Forelimb muscle (tissue), 1 donor: ENCODE results near the gene CLASRP. TPM values are rescaled to one million over a fixed set of nuclear protein-coding genes. Genes with fewer than 3 reads are reported as not detected.

Experiments used
- DNase-seq: peaks from one replicate; pipeline ENCODE4 v3.0.0-alpha.2; 2013; ENCODE audit warnings: low read depth
- polyA plus RNA-seq: library from polyadenylated mRNA; unstranded; fragments of 120-200 nt; gene quantifications from one replicate; pipeline ENCODE4 v1.2.1, GENCODE V29; 2013; ENCODE audit not compliant: insufficient read length

Gene CLASRP
- polyA plus RNA-seq, 1 donor, result 48.8 TPM

DNA sequence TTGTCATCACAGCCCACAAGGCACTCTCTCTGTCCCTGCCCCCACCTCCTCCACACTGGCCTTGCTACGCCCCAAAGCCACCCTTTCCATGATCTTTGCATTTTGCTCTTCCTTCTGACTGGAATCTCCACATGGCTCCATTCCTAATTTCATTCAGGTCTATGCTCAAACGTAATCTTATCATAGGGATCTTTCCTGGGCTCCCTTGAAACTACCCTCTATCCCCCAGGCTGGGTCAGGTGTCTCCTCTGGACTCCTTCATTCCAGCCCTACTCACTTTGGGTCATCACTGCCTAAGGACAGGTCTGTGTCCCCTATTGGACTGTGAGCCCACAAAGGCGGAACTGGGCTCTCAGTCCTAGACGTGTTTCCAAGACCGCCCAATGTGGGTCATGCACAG is 43.3 kb downstream of the CLASRP start:
- no peak for DNase-seq

DNA sequence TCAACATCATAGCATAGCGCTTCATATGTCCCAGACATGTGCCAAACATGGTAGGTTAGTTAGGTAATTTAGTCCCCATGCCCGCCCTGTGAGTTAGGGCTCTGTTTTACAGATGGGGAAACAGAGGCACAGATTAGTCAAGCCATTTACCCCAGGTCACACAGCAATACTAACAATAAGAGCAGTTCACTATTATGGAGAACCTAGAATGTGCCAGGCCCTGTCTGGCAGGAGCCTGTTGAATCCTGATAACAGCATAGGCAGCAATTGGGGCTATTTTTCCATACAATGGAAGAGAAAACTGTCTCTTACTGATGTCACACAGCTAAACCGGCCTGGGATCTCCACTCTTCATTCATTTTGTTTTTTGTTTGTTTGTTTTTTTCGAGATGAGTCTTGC is 47.6 kb downstream of the CLASRP start:
- no peak for DNase-seq

DNA sequence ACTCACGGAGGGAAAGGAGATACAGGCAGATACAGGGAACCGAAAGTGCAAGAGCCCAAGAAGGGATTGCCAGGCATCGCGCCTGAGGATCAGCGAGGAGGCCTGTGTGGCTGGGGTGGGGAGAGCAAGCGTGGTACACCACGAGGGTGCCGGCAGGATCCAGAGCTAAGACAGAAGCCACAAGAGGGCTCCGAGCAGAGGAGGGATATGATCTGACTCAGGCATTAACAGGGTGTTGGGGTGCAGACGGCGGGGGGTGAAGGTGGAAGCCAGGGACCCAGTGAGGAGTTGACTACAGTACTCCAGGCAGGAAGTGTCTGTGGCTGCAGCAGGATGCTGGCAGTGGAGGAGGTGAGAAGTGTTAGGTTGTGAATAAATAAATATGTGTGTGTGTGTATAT is 48.7 kb downstream of the CLASRP start:
- DNase-seq, result no peak

DNA sequence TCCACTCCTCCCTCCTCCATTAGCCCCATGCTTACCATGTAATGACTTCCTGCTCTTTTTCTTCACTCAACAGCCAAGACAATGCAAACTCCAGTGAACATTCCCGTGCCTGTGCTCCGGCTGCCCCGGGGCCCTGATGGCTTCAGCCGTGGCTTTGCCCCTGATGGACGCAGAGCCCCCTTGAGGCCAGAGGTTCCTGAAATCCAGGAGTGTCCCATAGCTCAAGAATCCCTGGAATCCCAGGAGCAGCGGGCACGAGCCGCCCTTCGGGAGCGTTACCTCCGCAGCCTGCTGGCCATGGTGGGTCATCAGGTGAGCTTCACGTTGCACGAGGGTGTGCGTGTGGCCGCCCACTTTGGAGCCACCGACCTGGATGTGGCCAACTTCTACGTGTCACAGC is 51.2 kb downstream of the CLASRP start:
- no peak for DNase-seq

DNA sequence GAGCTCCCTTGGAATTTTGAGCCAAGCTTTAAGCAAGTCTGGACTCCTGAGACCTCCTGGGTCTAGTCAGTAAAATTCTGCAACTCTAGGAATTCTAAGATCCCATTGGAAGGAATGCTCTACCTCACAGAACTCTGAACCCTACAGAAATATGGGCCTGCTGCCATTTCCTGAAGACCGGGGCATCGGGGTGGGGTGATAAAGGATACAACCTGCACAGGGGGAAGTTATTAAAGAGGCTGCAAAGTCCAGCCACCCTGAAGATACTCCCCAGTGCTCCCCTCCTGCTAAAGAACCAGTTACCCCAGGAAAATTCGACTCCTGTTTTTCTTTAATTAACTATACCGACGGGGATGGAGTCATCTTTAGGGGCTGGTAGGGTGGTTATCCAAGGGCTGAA is 51.8 kb downstream of the CLASRP start:
- DNase-seq, result no peak

DNA sequence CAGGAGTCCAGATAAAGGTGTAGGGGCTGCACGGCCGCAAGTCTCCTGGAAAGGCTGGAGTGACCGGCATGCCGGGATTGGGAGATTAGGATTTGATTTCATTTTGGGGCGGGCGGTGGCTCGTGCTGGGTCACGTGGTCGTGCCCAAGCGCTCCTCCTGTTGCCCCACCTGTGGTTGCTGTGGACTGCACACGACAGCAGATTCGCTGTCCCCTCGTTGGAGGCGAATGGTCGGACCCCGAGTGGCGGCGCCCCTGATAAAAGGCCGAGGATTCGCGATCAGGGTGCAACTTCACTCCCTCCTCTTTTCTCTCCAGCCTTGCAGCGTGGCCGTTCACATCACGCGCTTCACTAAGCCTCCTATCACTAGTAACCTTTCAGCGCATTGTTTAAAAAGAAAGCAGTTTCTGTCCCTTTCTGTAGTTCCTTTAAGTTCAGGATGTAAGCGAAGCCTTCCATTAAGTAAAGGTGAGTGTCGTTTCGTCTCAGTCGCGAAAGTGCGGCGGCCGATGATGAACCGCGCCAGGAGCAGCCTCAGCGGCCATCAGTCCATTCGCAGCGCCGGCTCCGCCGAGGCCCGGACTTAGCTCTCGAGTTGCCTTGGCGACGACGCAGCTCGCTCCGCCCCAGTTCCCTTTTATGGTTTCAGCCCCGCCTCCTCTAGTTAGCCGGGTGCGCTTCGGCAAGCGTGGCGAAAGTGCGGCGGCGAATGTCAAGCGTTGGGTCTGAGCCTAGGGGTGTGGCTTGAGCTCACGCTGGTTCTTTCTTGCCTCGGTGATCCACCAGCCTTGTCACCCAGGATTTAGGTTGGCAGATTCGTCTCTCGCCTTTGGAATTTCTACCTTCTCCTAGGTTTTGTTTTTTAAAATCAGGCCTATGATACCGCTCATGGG is 52.4 kb downstream of the CLASRP start:
- DNase-seq, result peak; percentile 97

DNA sequence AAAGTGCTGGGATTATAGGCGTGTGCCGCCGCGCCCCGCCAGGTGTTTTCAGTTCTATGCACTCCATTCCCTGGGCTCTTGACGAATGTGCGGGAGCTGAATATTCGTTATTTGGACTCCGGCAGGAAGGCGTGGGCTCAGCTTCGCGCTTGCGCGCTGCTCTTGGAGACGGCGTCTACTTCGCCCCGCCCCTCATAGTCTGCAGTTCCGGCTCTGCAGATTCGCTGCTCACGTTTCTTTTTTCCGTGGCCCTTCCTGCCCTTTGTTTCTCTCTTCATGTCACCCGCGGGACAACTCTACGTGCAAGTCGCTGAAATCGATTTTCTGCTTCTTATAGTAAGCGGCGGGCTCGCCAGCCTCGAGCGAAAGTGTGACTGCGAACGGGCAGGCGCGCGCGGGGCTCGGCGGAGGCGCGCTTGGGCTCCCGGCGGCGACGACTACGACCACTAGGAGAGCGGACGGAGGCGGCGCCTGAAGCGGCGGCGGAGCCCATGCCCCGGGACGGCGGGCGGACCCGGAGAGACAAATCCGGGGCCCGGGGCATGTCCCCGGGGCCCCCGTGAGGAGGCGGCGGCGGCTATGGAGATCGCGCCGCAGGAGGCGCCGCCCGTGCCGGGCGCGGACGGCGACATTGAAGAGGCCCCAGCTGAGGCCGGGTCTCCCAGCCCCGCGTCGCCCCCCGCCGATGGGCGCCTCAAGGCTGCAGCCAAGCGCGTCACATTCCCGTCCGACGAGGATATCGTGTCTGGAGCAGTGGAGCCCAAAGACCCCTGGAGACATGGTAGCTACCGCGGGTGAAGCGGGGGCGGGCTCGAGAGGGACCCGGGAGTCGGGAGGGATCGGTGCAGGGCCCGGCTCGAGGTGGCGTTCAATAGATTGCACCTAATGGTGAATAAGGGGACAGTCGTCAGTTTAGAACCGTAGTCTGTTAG is 54.2 kb downstream of the CLASRP start, which contains the start of gene PPP1R37:
PPP1R37 (plus strand) TSS at position 433 of the 932 bp plus-strand sequence; CDS start at position 580, 147 bp downstream.
- DNase-seq, result peak; percentile 96

DNA sequence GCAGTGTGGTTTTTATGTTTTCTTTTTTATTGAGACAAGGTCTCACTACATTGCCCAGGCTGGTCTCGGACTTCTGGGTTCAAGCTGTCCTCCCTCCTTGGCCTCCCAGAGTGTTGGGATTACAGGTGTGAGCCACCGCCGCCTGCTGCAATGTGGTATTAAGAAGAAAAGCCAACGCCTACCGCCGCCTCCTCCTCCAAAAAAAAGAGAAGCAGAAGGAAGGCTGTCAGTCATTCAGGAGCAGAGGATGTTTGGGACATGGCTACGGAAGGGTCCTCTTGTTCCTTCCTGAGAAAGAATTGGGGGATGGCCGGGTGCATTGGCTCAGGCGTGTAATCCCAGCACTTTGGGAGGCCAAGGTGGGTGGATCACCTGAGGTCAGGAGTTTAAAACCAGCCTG is 55.3 kb downstream of the CLASRP start:
- DNase-seq, result no peak

DNA sequence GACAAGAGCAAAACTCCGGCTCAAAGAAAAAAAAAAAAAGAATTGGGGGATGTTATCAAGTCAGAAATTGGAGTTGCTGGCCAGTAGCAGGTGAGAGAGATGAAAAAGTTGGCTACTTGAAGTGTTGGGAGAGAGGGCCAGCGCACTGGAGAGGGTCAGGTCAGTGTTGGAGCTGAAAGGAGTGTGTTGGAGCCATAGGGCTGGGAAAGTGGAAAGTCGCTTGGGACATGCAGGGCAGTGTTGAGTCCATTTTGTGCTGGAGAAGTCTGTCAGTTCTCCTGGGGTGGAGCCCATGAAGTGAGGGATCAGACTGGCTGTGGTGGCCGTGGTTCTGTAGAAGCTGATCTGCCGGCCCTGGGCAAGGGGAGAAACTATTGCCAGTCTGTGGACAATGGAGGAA is 55.9 kb downstream of the CLASRP start:
- no peak for DNase-seq

DNA sequence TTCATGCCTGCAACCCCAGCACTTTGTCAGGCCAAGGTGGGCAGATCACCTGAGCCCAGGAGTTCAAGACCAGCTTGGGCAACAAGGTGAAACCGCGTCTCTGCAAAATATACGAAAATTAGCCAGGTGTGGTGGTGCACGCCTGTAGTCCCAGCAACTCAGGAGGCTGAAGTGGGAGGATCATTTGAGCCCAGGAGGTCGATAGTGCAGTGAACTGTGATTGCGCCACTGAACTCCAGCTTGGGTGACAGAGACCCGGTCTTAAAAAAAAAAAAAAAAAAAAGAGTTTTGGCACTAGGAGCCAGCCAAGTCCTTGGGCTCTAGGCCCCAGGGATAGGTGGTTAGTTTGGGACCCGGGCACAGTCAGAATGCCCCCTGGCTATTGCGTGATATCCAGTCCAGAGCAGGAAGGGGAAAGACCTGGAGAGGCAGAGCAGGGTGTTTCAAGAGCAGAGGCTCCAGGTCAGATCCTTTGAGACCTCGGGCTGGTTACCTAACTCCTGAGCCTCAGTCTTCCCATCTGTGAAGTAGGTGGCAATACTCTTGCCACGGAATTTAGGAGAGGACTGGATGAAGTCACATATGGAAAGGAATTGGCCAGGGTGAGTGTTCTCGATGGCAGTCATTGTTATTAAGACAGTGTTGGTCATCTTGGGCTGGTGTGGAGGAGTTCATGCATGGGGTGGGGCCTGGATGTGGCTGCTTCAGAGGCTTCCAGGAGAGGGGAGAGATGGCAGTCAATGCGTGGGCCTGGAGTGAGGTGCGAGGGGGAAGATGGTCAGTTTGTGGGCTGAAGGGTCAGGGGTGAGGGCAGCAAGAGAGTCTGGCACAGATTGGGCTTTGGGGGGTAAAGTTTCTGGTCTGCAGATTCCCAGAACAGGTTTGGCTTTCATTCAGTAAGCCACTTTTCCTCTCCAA is 56.9 kb downstream of the CLASRP start:
- no peak for DNase-seq

DNA sequence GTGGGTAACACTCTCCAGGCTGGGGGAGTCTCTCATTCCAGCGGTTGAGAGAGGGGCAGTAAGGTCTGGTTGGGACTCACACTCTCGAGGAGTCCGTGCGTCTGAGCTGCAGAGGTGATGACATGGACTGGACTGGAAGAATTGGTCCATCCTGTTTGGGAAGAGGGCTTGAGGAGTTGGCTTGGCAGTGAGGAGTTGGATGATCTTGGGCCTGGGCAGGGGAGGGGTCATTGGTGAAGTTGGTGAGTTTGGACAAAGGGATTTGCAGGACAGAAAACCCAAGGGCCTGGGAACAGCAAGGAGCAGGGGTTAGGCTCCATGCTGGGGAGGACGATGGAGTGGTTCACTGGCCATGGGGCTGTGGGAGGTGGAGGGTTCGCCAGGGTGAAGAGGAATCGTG is 57.9 kb downstream of the CLASRP start:
- no peak for DNase-seq

DNA sequence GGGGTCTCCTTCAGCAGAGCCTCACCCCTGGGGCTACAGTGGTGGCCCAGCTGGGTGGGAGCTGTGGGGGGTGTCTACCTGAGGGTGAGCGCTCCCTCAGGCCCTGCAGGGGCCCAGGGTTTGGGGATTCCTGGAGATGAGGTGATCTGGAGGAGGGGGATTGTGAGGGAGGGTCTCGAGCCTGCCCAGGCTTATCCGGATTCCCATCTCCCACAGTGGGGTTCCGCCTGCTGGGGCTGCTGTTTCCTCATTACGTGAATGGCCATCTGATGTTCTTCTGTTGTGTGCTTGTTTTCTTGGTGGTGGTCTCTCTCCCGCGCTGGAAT is 58.6 kb downstream of the CLASRP start:
- DNase-seq, result no peak

DNA sequence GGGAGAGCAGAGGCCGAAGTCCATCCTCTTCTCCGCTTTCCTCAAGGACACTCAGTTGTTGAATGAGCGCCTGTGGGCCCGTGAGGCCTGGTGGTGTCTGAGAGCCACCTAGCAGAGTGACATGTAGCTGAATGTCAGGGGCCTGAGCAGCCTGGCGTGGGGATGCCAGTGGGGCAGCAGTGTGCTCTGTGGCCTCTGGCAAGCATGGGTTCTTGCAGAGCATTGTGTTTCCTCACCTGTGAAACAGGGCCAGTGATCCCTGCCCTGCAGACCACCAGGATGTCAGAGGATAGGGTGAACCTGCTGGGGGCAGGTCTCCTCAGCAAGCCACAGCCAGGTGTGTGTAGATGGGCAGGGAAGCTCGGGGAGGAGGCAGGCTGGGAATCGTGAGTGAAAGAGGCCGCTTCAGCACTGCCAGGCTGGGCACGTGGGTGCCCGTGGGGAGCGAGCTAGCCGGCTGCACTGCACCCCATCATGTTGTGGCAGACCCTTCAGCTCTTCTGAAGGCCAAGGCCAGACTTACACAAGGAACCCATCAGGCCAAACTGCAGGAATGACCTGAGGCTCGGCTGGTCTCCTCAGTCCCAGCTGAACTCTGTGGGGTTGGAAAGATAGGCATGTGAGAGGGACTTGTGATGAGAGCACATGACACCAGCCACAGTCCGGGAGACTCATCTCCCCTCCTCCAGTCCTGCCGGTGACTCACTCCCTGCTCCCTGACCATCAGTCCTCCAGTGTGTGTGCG is 59.1 kb downstream of the CLASRP start:
- no peak for DNase-seq

DNA sequence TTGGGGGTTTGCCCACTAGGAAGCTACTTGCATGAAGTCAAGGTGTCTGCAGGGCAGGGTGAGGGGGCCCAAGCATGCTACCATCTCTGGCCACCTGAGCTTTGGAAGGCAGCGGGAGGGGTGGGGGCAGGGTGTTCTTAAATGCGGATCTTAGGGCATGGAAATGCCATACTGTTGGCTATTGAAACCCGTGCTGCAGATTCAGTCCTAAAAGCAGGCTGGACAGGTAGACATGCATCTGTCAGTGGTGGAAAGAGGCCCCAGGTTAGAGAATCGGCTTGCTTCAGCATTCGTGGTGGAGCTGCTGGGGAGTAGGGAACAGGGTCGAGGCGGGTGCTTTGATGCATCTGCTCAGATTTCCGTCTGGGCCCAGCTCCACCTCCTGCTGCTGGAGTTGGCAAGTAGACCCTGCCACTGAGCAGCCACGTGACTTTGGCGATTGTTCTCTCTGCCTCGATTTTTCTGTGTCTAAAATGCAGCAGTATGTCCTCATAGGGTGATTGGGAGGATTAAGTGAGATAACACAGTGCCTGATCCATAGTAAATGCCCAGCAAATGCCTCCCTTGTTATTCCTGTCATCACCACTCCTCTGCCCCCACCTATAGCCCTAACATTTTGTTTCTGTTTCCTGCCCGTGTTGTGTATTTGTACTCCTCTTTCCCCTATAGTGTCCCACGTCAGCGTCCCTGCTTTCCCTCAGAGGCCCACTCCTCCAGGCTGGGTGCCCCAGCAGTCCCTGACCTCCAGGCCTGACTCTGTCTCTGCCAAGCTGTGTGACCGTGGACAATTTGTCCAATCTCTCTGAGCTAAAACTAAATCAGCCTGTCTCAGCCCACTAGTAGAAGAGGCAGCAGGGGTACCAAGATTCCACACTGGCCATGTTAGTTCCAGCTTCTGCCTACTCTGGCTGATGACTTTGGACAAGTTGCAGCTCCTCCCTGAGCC is 59.9 kb downstream of the CLASRP start:
- no peak for DNase-seq

DNA sequence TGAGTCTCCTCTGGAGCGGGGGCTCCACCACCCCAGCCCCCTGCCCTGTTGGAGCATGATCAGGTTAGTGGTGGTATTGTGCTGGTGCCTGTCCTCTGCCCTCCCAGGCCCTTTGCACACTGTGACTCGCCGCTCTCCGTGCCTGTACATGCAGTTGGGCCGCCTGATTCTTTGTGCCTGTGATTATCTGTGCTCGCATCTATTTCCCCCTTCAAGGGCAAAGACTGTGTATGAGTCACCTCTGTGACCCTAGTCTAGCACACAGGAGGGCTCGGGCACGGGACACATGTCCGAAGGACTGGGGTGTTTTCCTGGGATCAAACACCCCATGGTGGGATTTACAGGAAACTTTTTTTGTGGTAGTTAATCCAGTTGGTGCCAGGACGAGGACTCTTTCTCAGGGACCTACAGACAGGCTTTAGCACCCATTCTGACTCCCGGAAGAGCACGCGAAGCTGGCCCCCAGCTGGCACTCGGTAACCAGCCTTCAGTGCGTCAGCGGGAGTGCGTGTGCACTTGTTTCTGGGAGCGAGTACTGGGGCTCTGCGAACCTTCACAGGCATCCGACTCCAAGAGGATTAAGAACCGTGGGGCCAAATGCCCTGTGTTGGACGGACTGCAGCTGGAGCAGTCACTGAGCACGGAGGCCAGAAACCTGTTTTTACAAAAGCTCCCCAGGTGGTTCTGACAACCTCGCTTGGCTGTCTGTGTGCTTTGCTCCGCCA is 60.8 kb downstream of the CLASRP start:
- no peak for DNase-seq

DNA sequence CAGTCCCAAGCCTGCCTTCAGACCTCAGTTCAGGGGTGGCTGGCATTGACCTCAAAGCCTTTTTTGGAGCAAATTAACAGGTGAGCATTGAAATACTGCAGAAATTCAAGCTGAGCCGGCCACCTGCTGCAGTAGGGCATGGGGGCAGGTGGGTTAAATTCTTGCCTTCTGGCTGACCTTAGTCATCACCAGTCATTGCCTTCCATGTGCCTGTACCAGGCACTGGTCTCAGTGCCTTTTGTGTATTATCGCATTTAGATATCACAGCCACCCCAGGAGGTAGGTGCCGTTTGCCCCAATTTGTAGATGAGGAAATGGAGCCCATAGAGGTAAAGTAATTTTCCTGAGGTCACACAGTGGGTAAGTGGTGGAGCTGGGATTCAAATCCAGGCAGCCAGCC is 61.4 kb downstream of the CLASRP start:
- no peak for DNase-seq

DNA sequence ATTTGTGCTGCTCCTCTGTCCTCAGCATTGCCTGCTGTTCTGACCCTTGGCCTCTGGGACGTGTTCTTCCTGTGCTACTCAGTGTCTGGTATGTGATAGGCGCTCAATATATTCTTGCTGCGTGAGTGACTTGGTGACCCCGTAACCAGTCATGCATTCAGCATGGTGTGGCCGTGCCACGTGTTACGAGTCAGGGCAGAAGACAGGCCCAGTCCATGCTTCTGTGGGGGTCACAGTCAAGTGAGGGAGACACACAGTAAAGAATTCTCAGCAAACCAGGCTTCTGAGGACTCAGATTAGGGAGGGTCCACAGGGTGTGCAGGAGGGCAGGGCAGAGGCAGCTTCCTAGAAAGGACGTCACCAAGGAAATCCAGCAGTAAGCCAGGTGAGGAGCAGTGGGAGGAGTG is 62.0 kb downstream of the CLASRP start:
- DNase-seq, result no peak

DNA sequence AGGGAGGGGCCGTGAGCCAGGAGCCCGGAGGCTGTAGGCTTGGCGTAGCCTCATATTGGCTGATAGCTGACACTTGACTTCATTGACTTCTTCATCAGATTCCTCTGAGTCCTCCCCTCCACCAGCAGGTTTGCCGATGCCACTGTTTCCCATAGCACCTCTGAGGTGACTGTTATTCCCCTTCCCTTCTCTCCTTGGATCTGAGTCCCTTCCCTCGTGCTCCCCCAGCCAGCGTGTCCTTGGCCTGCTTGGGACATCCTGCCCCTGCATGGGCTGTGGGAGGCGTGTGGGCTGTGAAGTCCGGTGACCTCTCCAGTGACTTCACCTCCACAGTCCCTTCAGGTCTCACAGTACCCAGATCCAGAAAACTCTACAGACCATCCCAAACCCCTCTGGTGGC is 63.0 kb downstream of the CLASRP start:
- no peak for DNase-seq

DNA sequence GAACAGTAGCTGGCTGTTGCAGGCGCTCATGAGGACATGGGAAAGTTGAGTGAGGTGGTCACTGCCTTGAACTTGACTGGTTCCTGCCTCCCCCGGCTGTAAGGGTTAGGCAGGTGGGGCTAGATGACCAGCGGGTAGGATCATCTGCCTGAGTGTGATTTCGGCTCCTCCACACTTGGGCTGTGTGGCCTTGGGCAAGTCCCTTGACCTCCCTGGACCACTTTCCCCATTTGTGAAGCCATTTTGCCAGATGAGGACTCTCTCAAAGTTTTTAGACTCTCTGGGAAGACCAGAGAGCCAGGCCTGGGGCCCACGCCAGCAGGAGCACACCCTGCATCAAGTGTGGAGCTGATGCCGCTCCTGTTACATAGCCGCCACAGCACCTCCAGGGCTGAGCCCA is 63.6 kb downstream of the CLASRP start:
- no peak for DNase-seq
